IPS-18c (cell line): ENCODE results near the gene CCDC136.
A peak's percentile ranks its signal among the peaks of the same experiment; 100 is the strongest.

Experiments used
- H3K4me3 ChIP-seq: 2 replicates; pipeline ENCODE4 v1.7.0; 2013; ENCODE audit warnings: low read depth, mild to moderate bottlenecking, low read length, moderate library complexity; ENCODE audit not compliant: insufficient read depth
- H3K9me3 ChIP-seq: one replicate; pipeline ENCODE4 v1.6.1; 2013; ENCODE audit warnings: mild to moderate bottlenecking, low read length, moderate library complexity; ENCODE audit not compliant: control insufficient read depth, insufficient read depth

CCDC136 gene

DNA sequence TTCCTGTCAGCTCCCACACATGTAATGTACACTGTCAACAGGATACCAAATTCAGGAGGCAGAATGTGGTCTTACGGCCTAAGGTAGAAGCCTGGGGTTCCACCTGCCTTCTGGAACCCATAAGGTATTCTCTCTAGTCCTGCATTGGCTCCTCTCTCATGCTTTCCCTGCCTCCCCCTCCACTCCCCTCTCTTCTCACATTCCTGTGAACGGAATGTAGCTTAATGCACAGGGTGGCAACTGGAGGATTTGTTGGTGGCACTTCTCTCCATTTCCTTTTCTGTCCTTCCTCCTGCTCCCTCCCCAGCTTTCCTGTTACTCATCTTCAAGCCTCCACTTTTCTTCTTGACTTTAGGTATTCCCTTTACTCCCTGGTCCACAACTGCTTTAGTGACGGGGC is 26.9 kb downstream of the CCDC136 start:
- no peak overlapping the region for H3K4me3 ChIP-seq

DNA sequence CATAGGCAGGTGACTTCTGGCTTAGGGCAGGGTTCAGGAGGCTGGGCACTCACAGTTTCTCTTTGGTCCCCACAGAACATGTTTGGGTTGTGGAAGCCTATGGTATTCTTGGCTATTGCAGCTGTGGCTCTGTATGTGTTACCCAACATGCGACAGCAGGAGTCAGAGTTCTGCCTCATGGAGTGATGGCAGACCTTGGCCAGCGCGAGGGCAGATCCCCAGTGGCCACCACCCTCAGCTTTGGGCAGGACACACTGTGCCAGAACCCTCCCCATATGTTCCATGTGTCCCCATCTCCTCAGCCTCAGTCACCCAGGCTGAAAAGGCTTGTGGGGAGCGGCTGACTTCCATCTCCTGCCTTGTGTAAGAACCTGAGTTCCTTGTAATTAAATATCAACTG is 30.0 kb downstream of the CCDC136 start:
- Histone ChIP-seq H3K9me3 (no peaks in the 10 kb centered on the region), H3K4me3 (no peak overlapping the region)

More for the DNA sequence above, 26.9 kb downstream of the CCDC136 start:
- H3K9me3 ChIP-seq = no peaks in the 10 kb centered on the region

DNA sequence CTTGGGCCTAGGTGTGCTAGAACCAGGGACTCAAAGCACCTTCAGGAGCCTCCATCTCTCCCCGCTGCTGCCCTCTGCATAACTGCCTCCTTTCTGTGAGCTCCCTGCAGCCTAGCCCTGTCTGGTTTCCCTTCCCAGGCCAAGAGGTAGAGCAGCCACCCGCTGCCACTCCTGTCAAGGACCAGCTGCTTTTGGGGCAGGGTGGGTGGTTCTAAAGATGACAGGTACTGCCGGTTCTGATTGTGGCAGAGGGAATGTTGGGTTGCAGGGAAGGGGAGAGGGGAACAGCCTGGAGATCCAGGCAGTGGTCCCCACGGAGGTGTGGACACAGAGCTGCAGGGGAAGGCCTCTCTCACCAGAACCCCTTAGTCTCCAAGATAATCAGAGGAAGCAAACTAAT is 34.7 kb downstream of the CCDC136 start:
- Histone ChIP-seq H3K4me3 (no peak overlapping the region), H3K9me3 (no peaks in the 10 kb centered on the region)

DNA sequence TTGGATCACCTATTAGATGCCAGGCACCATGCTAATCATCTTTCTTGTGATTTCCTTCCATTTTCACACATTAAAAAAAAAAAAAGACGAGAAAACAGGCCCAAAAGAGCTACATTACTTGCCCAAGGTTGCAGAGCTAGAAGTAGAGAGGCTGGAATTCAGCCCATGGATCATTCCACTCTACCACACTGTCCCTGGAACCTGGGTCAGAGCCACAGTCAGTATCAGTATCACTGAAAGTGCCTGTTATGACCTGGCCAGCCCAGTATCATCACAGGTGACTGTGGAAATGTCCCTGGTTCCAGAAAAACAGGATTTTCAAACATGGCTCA is 35.1 kb downstream of the CCDC136 start:
- Histone ChIP-seq H3K4me3 (no peak overlapping the region), H3K9me3 (no peaks in the 10 kb centered on the region)

DNA sequence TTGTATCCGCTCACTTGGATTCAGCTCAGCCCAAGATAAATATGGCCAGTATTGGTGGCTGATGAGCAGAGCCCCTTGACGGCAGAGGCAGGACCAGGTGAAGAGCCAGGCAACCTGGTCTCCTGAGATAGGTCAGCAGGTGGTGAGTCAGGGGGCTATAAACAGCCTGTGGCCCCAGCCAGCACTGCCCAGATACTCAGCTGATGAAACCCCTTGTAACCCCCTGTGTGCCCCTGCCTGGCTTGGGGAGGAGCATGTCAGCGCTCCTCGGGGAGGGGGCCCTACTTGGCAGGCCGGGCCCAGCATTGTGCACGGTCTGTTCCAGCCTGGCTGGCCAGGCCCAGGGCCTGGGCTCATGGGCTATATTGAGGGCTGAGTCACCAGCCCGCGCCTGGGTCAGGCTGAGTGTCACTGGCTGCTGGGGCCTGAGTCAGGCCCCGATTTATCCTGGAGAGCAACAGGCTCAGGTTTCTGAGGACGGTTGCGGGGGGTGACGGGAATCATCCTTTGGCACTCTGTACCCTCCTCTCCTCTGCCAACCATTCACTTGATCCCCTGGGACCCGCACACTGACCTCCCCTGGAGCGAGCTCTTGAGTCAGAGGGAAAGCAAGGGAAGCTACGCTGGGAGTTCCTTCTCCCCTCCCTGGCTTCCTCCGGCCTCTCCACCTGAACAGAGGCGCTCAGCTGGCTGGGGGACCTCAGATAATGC is 35.6 kb downstream of the CCDC136 start:
- no peaks in the 10 kb centered on the region for H3K9me3 ChIP-seq
- H3K4me3 ChIP-seq = no peak overlapping the region

DNA sequence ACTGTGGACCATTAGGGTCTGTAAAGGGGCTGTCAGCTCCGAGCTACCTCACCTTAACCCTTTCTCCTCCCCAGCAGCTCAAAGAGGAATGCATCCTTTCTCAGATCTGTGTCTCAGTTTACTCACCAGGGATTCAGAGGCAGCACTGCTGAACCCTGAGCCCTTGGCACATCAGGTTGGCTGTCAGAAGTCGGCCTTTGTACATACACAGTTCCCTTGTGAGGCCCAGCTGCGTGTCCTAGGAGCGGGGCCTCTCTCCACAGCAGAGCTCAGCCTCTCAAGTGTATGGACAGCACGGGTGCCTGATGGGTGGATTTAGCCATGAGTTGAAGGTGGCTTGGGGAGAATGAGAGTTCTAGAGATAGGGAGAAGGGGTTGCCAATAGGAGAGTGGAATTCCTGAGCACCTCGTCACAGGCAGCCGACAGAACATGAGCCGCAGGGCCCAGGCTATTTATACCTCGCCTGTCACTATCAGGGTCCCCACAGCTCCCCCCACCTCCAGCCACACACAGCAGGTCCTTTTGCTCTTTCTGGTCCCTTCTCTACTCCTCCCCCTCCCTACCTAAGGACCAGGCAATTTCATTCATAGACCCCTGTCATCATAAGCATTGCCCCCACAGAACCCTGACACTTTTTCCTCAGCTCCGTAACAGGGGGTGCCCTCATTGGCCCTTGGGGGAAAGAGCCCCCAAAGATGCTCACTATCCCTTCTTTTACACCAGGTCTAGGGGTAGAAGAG is 36.4 kb downstream of the CCDC136 start:
- H3K9me3 ChIP-seq = no peaks in the 10 kb centered on the region
- no peak overlapping the region for H3K4me3 ChIP-seq

DNA sequence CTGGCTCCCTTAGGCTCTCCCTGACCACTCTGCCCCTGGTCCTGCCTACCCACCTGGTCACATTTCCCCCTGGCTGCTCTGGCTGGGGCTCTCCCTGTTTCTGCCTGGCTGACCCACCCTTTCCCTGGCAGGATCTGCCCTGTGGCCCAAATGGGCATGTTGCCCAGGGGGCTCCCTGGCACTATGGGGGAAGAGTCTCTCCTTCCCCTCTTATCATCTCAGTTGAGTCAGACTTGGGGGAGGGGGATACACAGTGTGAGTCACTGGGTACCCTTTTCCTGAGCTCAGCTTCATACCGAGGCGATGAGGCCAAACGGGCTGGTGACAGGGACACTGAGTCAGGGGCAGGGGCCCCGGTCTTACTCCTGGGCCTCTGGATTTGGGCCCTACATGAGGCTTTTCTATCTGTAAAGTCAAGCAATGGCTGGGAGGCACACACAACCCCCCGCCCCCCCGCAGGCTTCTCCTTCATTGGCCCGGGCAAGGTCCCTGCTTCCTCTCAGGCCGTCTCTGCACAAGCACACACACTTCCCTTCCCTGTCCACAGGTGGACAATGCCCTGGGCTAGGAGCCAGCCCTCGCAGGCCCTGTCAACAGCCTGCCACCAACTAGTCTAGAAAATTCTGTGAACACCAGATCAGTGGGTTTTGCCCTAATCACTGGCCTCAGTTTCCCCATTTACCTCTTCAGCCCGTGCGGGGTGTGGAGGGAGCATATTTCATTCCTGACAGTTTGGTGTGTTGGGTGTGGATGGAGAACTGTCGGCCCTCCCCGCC is 37.8 kb downstream of the CCDC136 start:
- Histone ChIP-seq H3K9me3 (no peaks in the 10 kb centered on the region), H3K4me3 (no peak overlapping the region; the same call in 1 of the 2 replicates)

DNA sequence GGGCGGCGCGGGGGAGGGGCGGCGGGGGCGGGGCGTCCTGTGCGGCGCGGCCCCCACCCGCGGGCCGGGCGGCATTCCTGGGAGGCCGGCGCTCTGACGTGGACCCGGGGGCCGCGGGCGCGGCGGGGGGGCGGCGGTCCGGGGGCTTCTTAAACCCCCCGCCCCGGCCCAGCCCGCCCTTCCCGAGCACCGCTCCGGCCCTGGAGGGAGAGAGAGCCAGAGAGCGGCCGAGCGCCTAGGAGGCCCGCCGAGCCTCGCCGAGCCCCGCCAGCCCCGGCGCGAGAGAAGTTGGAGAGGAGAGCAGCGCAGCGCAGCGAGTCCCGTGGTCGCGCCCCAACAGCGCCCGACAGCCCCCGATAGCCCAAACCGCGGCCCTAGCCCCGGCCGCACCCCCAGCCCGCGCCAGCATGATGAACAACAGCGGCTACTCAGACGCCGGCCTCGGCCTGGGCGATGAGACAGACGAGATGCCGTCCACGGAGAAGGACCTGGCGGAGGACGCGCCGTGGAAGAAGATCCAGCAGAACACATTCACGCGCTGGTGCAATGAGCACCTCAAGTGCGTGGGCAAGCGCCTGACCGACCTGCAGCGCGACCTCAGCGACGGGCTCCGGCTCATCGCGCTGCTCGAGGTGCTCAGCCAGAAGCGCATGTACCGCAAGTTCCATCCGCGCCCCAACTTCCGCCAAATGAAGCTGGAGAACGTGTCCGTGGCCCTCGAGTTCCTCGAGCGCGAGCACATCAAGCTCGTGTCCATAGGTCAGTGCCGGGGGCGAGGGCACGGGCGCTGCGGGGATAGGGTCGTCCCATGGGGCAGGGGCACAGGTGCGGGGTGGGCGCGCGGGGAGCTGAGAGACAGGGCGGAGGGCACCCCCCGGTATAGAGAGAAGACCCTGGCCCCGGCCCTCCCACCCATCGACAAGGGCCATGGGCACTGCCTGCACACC is 38.7 kb downstream of the CCDC136 start, which contains the start of gene FLNC:
TSS of gene FLNC (plus strand) at position 176 of the 947 bp plus-strand sequence. CDS start at position 408, 232 bp downstream.
- no peaks in the 10 kb centered on the region for H3K9me3 ChIP-seq

DNA sequence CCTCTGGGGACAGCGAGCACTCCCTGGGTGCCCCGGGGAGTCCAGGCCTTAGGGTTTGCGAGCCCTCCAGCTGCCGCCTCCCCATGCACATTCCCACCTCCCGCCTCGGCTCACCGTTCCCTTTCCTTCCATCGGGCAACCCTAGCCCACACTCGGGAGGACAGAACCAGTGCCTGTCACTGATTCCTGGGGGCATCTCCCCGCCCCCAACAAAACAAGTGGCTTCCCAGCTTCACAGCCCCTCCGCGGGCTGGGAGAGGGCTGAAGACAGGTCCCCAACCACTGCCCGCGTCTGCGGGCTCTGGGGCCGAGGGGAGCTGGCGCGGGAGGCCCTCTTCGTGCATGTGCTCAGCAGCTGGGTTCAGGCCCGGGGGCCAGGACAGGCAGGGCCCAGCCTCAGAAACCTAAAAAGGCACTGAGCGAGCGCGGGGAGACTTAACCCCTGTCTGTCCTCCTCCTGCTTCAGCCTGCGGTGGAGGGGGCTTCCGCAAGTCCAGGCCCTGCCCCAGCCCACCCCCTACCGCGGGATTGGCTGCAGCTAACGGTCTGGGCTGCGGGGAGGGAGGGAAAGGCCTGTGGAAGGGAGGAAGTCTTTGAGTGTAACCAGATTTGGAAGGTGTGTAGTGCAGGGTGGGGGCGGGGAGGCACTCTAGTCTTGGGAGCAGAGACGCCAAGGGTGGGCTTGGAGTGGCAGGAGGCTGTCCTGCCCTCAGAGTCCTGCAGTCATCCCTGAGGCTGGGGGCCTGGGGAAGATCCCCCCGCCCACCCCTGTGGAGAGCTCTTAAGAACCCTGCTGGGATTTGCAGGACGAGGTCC is 39.6 kb downstream of the CCDC136 start:
- Histone ChIP-seq H3K9me3 (no peaks in the 10 kb centered on the region), H3K4me3 (peak overlapping the region; percentile 53)

More for the DNA sequence above, 38.7 kb downstream of the CCDC136 start, which contains the start of gene FLNC:
- H3K4me3 ChIP-seq = peak within 1 kb of the TSS; percentile 53

DNA sequence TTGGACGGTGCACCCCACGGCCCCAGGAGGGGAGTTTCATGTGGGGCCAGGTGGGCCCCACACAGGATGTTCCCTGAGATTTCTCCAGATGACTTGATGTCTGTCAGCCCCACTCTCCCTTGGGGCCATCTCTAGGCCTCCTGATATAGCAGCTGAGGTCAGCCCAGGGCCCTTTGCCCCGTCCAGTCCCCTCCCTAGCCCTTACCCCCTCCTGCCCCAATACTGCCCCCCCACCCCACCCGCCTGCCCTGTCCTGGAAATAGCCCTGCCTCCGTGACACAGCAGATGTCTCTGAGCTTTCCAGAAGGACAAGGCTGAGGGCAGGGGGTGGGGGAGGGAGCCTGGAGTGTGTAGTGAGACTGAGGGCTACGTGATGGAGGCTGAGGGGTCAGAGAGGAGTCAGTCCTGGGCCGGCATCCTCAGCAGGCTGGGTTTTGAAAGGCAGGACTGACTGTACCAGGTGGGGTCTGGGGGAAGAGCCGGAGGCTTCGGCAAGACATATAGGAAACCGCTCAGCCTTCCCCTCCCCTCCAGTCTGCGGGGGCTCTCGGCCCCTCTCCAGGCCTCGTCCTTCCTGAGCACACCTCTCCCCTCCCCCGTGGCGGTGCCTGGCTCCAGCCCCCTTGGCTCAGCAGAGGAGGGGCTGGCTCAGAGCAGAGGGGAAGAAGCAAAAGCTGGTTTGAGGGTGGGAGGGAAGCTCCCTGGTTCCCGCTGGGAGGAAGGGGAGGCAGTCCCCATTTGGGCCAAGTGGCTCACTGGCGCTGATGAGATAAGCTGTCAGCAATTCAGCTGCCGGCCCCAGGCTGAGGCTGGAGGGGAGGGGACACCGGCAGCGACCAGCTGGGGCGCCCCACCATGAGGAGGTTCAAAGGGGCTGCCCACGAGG is 40.5 kb downstream of the CCDC136 start:
- Histone ChIP-seq H3K9me3 (no peaks in the 10 kb centered on the region), H3K4me3 (peak overlapping the region; percentile 53)

DNA sequence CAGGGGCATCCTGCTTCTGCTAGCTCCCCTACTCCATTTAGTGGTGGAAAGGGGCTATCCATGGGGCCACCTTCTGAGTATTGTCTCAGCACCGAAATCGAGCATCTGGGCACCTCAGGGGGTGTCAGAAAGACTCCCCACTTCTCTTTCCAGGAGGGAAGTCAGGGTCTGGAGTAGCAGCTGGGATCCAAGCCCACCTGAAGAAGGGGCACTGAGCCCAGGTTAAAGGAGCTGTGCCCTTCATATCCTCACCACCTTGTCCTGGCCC is 41.0 kb downstream of the CCDC136 start:
- Histone ChIP-seq H3K9me3 (no peaks in the 10 kb centered on the region), H3K4me3 (peak overlapping the region; percentile 53)

DNA sequence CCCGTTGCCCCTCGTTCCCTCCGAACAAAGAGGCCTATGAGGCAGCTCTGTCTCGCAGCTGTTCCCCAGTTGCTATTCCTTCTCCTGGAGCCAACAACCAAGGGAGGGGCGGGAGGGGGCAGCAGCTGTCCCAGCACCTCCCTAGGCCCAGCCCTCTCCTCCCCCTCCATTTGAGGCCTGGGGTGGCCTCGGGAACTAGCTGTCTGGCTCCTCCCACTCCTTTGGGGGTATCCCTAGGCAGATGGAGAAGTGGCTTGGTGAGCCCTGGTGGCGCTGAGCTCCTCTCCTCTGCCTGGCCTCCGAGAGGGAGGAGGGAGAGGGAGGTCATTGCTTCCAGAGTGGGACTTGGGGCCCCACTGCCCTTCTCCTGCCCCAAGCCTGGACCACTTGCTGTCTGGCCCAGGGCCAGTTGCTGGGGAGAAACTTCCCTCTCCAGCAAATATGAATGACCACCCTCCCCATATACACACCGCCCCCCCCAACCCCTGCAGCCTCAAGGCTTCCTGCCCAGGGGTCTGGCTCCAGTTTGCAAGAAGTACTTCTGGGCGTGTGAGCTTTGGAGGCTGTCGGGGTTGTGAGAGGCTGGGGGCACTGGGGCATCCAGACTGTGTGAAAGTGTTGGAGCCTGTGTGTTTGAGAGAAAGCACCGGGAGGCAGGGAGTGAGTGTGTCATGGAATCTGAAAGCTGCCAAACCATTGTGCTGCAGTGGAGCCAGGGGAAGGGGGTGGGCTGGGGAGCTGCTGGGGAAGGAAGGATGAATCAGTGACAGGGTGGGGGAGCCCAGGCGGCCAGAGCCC is 41.6 kb downstream of the CCDC136 start:
- peak overlapping the region; percentile 53 for H3K4me3 ChIP-seq

DNA sequence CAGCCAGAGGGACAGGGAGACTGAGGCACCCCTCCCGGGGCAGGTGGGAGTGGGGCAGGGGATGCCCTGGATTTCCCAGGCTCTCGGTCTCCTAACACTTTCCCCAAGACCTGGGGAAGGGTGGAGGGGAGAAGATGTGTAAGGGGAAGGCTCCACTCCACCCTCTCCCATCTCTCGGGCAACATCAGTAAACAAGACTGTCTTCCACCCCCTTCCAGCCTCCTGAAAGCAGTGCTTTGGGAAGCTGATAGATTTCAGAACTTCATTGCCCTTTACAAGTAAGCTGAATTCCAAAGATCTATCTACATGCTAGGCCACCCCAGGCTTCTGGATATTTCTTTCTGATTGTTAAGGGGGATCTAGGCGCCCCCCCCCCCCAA is 42.2 kb downstream of the CCDC136 start:
- Histone ChIP-seq H3K4me3 (no peak overlapping the region), H3K9me3 (no peaks in the 10 kb centered on the region)

More for the DNA sequence above, 41.6 kb downstream of the CCDC136 start:
- no peaks in the 10 kb centered on the region for H3K9me3 ChIP-seq

DNA sequence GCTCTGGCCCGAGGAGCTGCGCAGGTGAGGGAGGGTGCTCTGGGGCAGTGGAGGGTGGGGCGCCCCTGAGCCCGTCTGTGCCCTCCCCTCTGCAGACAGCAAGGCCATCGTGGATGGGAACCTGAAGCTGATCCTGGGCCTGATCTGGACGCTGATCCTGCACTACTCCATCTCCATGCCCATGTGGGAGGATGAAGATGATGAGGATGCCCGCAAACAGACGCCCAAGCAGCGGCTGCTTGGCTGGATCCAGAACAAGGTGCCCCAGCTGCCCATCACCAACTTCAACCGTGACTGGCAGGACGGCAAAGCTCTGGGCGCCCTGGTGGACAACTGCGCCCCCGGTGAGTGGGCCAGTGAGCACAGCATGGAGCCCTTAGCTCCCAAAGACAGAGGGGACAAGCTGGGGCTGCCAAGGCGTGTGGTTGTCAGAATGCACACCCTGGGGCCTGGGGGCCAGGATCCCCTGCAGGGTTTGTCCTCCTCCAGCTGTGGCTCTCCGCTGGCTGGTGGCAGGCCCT is 43.5 kb downstream of the CCDC136 start:
- Histone ChIP-seq H3K9me3 (no peaks in the 10 kb centered on the region), H3K4me3 (no peak overlapping the region)
